Colonic mucosa (tissue), 4 donors: ENCODE measurements around the gene BRD2. TPM values are rescaled to one million over a fixed set of nuclear protein-coding genes. Genes with fewer than 3 reads are reported as not detected.

Experiments used
- DNase-seq: peaks from one replicate; pipeline ENCODE4 v3.0.0-alpha.2; 2020
- H3K27ac ChIP-seq: fragments of 200-600 bp; one replicate; pipeline ENCODE4 v1.8.0; 2021
- H3K27me3 ChIP-seq: fragments of 200-600 bp; one replicate; pipeline ENCODE4 v1.8.0; 2021
- H3K36me3 ChIP-seq: fragments of 200-600 bp; one replicate; pipeline ENCODE4 v1.8.0; 2021
- H3K4me1 ChIP-seq: fragments of 200-600 bp; one replicate; pipeline ENCODE4 v1.8.0; 2021; ENCODE audit warnings: mild to moderate bottlenecking
- H3K4me3 ChIP-seq: fragments of 200-600 bp; one replicate; pipeline ENCODE4 v1.8.0; 2021
- H3K9ac ChIP-seq, 2 donors: one replicate each; pipeline ENCODE4 v1.7.0; 2013; ENCODE audit warnings: control low read depth in 2 of 2, low read depth in 2 of 2, low read length in 2 of 2
- H3K9me3 ChIP-seq: fragments of 200-600 bp; one replicate; pipeline ENCODE4 v1.8.0; 2021
- CTCF ChIP-seq: fragments of 200-600 bp; IDR thresholded peaks from one replicate; pipeline ENCODE4 v1.8.0; 2022; ENCODE audit warnings: antibody characterized with exemption, mild to moderate bottlenecking
- intact Hi-C: fragments of 100-400 bp; cut with DNase I; formaldehyde crosslinking; loops from one replicate; pipeline ENCODE4 v1.14.1; 2022
- total RNA-seq, 2 donors: library from RNA; stranded (reverse); fragmentation: NEBNext Ultra II Directional in 1 of 2; extraction: Animal tissue kit (Norgen Biotek cat#: 25700) in 1 of 2; gene quantifications; one replicate each; pipeline ENCODE4 v1.2.1, GENCODE V29; 2021
- donor health status: healthy.
- donor health status: DM: no; HTN: no; CAD: no.
- donor health status: DM: no; HTN: no; CAD: no.

BRD2 gene
- total RNA-seq, 2 donors from 2014 or later: 149 to 167 TPM

- Histone ChIP-seq H3K4me1 (peaks cover 3% of the 10 kb centered on the region), H3K9ac (no peak overlapping the region), H3K27me3 (no peaks in the 10 kb centered on the region), H3K9me3 (no peaks in the 10 kb centered on the region), H3K36me3 (no peaks in the 10 kb centered on the region), H3K4me3 (no peak overlapping the region), H3K27ac (no peak overlapping the region)
- intact Hi-C loops: no loop called here
- no peak for TF ChIP-seq CTCF
- DNase-seq: no peak
These were observed 12.2 kb upstream of the BRD2 start for GRCh38 chr6:32956176-32956575.

- Histone ChIP-seq H3K9me3 (no peaks in the 10 kb centered on the region), H3K27me3 (no peaks in the 10 kb centered on the region), H3K27ac (no peak overlapping the region), H3K4me3 (no peak overlapping the region), H3K9ac (no peak overlapping the region), H3K4me1 (peaks cover under 1% of the 10 kb centered on the region), H3K36me3 (no peaks in the 10 kb centered on the region)
- TF ChIP-seq CTCF: no peak
- DNase-seq: no peak
- intact Hi-C loops: no loop called here
These were observed 7.8 kb upstream of the BRD2 start for GRCh38 chr6:32960563-32960962.

GRCh38 chr6:32962213-32962826 is 6.1 kb upstream of the BRD2 start:
- TF ChIP-seq CTCF: no peak
- no peak overlapping the region for H3K9ac ChIP-seq
- no peaks in the 10 kb centered on the region for H3K36me3 ChIP-seq
- no peaks in the 10 kb centered on the region for H3K27me3 ChIP-seq
- DNase-seq: no peak
- peaks cover 9% of the 10 kb centered on the region for H3K4me1 ChIP-seq
- no peak overlapping the region for H3K4me3 ChIP-seq
- no peaks in the 10 kb centered on the region for H3K9me3 ChIP-seq
- H3K27ac ChIP-seq: no peak overlapping the region
- intact Hi-C loops: no loop called here

GRCh38 chr6:32963866-32964265 is 4.5 kb upstream of the BRD2 start:
- no peak overlapping the region for H3K4me3 ChIP-seq
- H3K27ac ChIP-seq: no peak overlapping the region
- H3K27me3 ChIP-seq: no peaks in the 10 kb centered on the region
- H3K4me1 ChIP-seq: peaks cover 9% of the 10 kb centered on the region
- no peak for TF ChIP-seq CTCF
- no peaks in the 10 kb centered on the region for H3K9me3 ChIP-seq
- intact Hi-C loops: no loop called here
- DNase-seq: no peak
- no peak overlapping the region for H3K9ac ChIP-seq
- H3K36me3 ChIP-seq: no peaks in the 10 kb centered on the region

- intact Hi-C loops: no loop called here
These were observed 3.6 kb upstream of the BRD2 start for GRCh38 chr6:32964776-32965175.

More at GRCh38 chr6:32964776-32965175, 3.6 kb upstream of the BRD2 start:
- H3K27ac ChIP-seq: no peak overlapping the region
- H3K4me3 ChIP-seq: no peak overlapping the region
- no peaks in the 10 kb centered on the region for H3K27me3 ChIP-seq
- no peaks in the 10 kb centered on the region for H3K36me3 ChIP-seq
- peaks cover 9% of the 10 kb centered on the region for H3K4me1 ChIP-seq
- DNase-seq: no peak
- no peaks in the 10 kb centered on the region for H3K9me3 ChIP-seq
- TF ChIP-seq CTCF: no peak
- H3K9ac ChIP-seq: no peak overlapping the region
